HT1080 (cell line): ENCODE measurements around the gene AFG1L. TPM values are rescaled to one million over a fixed set of nuclear protein-coding genes. Genes with fewer than 3 reads are reported as not detected.
A peak's percentile ranks its signal among the peaks of the same experiment; 100 is the strongest.
"Not testable (repeated sequence)": the region's sequence is repeated elsewhere in the genome, so short reads cannot be mapped to it uniquely, and the experiment has no call there.

Source experiments
- DNase-seq: peaks from one replicate; pipeline ENCODE4 v3.0.0-alpha.2; 2015; ENCODE audit warnings: low read depth
- total RNA-seq: library from RNA; depleted of rRNA; stranded (reverse); fragments of >200 nt; shearing (Covaris generic); gene quantifications from 2 replicates; pipeline ENCODE4 v1.2.3, GENCODE V29; 2014

Gene AFG1L
- total RNA-seq, 1 experiment from 2014 or later = 8.8 TPM

GRCh38 chr6:108348655-108349349 lies 53.9 kb downstream of the AFG1L start:
- no peak for DNase-seq

DNA sequence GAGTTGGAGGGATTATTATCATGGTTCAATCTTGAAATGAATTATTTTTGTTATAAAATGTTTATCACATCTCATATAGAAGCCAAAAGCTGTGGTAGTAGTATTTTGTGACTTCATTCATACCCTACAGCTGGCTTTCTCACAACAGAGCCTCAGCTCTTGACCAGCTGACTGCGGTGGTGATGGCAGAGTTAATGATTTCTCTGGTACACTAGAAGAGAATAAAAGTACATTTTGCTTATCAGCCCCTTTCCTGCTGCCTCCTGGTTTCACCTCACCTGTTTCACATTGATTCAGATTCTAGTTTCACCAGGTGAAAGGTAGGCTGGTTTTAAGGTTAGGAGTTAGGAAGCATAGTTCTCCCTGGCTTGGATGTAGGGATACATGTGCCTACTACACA lies 55.7 kb downstream of the AFG1L start:
- no peak for DNase-seq

DNA sequence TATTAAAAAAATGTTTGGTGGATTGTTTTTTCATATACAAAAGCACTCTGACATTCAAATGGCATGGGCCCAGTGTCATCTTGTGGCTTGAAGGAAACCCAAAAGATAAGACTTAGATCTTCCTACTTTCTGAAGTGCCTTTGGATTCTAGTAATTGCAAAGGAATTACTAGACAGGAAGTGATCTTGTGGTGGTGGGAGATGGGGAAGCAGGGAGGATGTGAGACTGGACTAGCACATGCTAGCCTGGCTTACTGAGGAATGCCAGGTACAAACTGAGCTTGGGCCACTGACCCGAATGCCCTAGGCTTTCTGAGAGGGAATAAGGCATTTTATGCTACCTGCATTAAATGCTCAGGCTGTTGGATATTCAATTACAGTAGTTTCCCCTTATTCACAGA lies 59.0 kb downstream of the AFG1L start:
- peak; percentile 65 for DNase-seq

GRCh38 chr6:108355120-108355519 lies 60.3 kb downstream of the AFG1L start:
- no peak for DNase-seq

GRCh38 chr6:108355890-108356289 lies 61.0 kb downstream of the AFG1L start:
- no peak for DNase-seq

DNA sequence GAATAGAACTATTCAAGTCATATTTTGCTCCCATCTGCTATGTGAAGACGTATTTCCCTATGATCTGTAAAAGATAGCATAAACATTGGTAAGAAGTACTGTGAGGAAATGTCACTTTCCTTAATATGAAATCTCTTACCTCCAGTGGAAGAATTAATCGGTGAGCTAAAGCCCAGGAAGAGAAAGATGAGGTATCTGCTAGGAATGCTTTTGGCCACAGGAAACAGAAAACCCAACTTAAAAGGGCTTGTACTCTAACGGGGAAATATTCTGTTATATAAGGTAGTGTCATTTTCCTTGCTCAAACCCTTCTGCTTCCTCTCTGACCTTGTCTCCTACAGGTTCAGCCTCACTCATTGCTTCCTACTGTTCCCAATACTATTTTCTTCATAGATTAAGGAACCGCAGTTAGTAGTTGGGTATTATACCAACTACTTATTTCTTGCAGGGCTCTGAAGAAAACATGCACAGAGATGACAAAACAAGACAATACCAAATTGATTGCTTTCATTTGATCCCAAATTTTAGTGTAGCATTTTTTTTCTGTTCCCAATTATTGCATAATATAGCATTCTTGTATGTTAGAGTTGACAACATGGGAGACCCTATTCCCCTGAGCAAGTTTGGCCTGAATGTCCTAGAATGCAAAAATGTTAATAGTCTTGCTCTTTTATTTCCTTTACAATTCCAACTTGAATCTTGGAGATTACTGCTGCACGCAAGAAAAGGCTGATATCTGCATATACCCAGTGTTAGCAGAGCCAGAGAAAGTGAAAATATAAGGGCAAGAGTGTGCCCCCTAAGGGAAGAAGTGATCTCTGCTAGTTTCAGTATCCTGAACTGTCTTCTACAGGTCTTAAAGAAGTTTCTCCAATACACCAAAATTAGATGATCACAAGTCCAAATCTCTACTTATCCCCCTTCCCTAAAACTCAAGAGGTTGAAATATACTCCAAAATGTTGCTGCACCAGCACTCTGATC lies 65.3 kb downstream of the AFG1L start:
- DNase-seq = peak; percentile 53

GRCh38 chr6:108360919-108361311 lies 66.1 kb downstream of the AFG1L start:
- no peak for DNase-seq

DNA sequence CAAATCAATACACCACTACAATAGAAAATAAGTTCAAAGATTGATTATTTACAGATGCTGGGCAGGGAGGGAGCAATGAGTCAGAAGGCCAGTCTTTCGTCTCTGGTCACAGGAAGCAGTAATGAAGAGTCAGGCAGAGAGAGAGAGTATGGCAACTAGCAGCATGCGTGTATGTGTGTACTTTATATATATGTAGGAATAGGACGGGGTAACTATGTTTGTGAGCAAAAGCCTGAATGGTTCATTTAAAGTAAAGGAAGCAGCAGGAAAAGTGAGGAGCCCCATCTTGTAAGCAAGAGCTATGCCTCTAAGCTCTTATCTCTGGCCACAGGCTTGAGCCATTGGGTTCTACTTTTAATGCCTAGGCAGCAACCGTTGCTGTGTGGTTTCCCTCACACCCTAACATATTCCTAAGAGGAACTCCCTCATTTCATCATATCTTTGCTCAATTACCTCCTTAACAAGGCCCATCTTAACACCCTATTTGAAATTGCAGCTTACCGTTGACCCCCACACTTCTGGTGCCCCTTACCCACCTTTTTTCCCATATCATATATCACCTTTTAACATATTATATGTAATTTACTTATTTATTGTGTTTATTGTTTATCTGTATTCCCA lies 66.6 kb downstream of the AFG1L start:
- no peak for DNase-seq

DNA sequence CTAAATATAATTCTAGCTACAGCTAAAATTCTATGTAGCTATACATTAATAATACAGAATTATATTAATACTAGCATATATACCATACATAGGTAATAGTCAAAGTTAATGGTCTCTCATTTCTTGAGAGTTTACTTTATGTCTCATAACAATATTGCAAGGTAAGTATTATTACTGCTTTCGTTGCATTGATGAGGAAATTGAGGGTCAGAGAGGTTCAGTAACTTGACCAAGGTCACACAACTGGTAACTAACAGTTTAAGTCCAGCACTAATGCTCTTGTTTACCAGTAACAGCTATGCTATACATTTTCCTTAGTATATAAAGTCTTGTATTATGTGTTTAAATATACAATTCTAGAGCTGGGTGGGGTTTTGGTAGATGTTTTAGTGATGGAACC lies 67.6 kb downstream of the AFG1L start:
- no peak for DNase-seq

- no peak for DNase-seq
These were observed 68.3 kb downstream of the AFG1L start for GRCh38 chr6:108363113-108363512.

GRCh38 chr6:108363889-108364313 lies 69.0 kb downstream of the AFG1L start:
- no peak for DNase-seq

GRCh38 chr6:108364470-108364869 lies 69.6 kb downstream of the AFG1L start:
- no peak for DNase-seq

DNA sequence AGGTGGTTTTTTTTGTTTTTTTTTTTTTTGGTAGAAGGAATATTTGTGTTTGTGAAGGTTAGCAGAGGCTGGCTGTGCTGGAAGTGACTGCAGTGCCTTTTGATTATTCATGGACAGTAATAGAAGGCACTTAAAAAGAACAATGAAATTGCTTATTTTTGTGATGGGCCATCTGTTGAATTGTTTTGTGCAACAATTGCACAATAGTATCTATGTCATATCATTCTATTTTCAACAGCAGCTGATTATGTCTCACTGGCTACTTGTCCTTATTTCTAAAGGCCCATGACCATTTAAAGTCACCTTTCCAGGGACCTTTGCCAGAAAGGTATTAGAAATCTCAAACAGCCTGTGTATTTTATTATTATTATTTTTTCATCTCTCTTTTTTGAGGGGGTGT lies 70.6 kb downstream of the AFG1L start:
- no peak for DNase-seq

- no peak for DNase-seq
These were observed 71.4 kb downstream of the AFG1L start for GRCh38 chr6:108366236-108366635.

GRCh38 chr6:108368431-108369030 lies 73.7 kb downstream of the AFG1L start:
- DNase-seq = no peak

DNA sequence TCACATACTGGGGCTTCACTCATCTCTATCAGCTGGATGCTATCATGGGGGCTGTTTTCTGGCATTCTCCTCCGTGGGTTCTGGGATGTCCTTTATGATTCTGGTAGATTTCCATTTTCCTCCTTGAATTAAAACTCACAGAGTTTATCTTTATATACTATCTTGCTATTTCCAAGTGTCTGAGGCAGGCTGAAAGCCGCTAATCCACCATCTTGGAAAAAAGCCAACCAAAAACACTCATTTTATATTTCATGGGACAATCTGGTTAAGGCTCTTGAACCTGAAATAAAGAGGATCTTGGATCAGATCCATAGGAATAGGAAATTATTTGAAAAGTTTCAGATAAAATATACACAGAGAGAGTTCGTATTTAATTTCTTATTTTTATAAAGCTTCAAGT lies 86.0 kb downstream of the AFG1L start:
- no peak for DNase-seq

GRCh38 chr6:108383981-108384380 lies 89.1 kb downstream of the AFG1L start:
- no peak for DNase-seq

DNA sequence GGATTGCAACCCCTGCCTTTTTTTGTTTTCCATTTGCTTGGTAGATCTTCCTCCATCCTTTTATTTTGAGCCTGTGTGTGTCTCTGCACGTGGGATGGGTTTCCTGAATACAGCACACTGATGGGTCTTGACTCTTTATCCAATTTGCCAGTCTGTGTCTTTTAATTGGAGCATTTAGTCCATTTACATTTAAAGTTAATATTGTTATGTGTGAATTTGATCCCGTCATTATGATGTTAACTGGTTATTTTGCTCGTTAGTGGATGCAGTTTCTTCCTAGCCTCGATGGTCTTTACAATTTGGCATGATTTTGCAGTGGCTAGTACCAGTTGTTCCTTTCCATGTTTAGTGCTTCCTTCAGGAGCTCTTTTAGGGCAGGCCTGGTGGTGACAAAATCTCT lies 94.3 kb downstream of the AFG1L start:
- DNase-seq = not testable (repeated sequence)

DNA sequence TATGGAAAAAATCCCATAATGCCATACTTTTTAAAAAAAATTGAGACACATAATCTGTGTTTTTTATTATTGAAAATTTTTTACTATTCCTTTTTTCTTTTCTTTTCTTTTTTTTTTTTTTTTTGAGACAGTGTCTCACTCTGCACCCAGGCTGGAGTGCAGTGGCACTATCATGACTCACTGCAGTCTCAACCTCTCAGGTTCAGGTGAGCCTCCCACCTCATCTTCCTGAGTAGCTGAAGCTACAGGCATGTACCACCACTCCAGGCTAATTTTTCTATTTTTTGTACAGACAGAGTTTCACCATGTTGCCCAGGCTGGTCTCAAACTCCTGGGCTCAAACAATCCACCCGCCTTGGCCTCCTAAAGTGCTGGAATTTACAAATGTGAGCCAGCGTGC lies 100.4 kb downstream of the AFG1L start:
- no peak for DNase-seq

DNA sequence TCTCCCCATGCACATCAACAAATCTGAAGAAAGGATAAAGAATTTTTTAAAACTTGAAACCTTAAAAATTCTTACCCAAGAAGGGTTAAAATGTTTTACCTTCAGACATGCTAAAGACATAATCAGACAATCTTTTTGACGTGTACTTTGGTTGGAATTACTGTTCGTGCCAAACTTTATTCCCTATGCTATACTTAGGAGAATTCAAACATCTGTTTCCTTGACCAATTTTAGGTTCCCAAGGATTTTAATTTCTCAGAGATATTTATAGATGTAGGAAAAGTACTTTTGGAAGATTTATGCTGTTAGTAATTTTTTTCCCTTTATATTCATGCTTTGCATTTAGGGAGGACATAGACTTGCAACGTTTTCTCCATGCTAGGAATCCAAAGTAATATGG lies 108.4 kb downstream of the AFG1L start:
- DNase-seq = no peak

- no peak for DNase-seq
These were observed 112.1 kb downstream of the AFG1L start for GRCh38 chr6:108406943-108407342.
